Astrocyte of the hippocampus (primary cell): ENCODE data around the gene BCAS2.
A peak's percentile ranks its signal among the peaks of the same experiment; 100 is the strongest.
"Not testable (repeated sequence)": the region's sequence is repeated elsewhere in the genome, so short reads cannot be mapped to it uniquely, and the experiment has no call there.

Experiments
- DNase-seq: peaks from one replicate; pipeline ENCODE4 v3.0.0; 2011; ENCODE audit warnings: low read depth, low spot score

BCAS2 gene

DNA sequence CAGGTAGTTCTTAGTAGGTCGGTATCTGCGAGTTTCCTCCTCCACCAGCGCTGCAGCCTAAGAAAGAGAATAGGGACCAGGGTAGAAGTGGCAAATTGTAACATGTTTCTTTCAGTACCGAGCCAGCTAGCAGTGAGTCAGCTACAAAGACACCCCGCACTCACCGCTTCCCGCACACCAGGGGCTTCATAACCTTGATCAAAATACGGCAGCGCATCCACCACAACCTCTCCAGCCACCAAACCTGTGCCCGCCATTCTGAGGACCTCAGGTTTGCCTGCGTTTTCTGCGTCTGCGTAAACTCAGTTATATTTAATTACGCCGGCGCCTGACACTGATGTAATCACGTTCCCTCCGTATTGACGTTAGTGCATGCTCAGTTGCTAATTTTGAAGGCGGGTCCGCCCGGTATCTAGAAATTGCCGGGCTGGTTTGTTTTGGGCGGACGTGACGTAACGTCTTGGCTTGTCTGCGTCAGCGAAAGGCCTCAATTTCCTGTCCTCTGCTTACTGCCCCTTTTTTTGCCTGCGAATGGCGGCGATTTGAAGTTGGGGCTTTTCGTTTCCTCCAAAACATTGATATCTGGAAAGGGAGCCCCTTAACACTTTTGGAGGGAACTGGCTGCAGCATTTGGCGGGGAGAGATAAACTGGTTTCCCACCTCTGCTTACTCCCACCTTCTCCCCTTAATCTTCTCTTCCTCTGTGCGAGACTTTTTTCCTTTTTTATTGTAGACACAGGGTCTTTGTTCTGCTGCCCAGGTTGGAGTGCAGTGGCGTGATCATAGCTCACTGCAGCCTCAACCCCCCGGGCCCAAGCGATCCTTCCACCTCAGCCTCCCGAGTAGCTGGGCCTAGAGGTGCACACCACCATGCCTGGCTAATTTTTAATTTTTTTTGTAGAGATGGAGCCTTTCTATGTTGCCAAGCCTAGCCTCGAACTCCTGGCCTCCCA lies at the start of gene BCAS2:
TSS of gene BCAS2 (minus strand) at position 281 of the 953 bp plus-strand sequence. CDS start at position 257, 24 bp downstream.
- peak; percentile 99 for DNase-seq

DNA sequence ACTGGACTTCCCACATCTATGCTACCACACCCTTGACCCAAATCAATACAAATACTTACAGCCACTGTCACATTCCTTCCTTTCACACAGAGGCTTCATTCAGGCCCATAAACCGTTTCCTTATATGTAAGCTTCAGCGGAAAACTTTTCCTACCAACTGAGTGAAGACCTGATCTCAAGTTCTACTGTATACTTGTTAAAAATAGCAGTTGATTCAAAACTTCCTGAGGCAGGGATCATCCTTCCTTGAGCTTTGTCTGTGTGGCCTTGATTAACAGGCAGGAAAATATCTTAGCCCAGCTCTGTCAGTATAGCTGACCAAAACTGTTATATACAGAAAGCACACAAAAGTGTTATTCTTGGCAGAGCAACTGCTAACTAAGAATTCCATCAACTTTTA lies 45.7 kb upstream of the BCAS2 start:
- DNase-seq: peak; percentile 14

DNA sequence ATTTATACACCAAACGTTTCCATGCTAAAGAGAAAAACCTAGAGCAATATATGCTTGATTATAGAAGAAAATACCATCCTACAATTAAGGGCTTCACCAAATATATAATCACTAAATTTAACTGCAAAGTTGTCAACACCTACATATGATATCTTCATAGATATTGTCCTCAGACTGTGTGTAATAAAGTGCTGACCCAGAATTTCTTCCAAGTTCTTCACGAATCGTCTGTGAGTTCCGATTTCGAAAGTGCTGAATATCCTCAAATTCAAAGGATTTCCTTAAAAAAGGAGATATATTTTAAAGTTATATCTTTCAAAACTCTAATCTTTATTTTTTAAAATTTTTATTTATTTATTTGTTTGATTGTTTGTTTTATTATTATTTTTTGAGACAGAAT lies 41.9 kb upstream of the BCAS2 start:
- DNase-seq: no peak

DNA sequence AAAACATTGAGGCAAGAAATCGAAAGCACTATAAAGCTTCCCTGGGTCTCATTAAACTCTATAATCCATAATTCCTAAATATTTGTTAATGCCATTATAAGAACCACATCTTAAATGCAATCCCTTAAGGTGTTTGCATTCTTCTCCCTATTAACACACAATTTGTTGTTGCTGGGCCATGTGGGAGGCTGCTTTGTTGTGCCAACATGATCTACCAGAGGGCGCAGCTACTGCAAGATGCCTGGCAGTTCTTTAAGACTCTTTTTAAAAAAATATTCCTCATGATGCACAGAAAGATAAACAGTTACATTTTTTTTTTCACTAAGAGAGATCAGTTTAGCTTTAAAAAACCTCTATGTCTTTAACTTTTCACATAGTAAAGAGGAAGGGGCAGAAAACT lies 39.0 kb upstream of the BCAS2 start:
- DNase-seq: no peak

DNA sequence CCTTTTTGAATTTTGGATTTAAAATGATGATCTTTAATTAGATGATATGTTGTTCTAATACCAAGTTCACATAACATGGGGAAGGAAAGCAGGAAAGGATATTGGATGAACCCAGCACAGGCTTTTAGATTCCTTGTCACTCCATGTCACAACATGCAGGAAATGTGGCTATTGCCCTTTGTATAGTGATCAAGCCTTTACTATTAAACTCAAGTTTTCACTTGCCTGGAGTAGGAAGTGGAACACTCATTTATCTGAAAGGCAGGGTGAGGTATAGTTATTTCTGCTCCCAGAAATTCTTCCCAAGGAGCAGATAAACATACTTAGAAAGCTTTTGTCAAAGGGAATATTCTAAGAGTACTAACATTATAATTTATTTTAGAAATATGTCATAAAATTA lies 37.2 kb upstream of the BCAS2 start:
- DNase-seq: no peak

DNA sequence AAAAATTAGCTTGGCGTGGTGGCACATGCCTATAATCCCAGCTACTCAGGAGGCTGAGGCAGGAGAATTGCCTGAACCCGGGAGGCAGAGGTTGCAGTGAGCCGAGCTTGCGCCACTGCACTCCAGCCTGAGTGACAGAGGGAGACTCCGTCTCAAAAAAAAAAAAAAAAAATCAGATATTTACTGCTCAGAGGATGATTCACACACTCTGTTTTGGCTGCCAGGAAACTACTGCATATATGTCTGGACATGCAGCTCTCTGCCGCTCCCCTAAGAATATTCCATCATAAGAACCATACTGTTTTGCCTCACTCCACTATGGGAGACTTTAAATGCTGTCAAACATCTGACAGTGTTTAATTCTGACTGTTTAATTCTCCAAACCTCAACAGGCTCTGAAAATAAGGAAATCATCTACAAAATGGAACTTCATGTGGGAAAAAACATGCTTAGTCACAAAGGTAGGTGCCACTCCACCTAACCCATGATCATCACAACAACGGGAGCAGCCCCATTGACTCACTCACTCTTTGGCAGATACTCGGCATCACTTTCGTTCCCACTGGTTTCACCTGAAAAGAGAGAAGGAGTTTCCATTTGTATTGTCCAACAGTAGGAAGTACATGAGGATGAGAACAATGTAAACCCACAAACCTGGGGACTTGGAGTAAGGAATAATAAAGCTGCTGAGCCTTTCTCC lies 29.3 kb upstream of the BCAS2 start:
- DNase-seq: peak; percentile 8

DNA sequence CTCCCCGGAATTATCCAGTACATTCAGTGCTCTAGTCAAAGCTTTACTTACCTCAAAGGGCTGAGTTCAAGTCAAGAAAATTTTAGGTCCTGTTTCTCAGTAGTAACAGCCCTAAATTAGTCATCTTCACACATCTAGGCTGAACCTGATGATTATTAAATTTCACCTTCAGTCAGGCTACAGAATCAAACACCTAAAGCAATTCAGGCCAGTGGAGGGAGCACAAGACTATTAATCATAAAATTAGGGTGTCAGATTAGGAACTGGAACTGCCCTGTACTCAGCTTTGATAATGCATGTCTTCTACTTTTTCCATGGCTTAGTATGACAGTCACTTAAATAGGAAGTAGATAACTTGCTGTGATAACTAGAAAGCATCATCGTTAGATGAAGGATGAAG lies 28.4 kb upstream of the BCAS2 start:
- no peak for DNase-seq

DNA sequence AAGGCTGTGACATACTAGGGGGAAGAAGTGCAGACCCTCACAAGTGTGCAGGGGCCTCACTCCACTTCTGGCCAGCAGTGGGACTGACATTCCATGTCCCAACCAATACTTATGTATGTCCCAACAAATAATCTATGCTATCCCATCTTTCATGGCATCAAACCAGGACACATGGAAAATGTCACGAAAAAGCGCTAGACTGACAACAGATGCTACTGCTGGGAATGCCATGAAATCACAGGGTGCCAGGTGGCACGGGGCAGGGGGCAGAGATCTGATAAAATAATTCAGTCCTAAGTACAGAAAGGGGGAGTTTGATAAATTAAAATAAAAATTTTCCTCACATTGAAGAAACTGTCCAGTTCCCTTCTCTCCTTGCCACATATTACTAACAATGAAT lies 27.6 kb upstream of the BCAS2 start:
- DNase-seq: no peak

DNA sequence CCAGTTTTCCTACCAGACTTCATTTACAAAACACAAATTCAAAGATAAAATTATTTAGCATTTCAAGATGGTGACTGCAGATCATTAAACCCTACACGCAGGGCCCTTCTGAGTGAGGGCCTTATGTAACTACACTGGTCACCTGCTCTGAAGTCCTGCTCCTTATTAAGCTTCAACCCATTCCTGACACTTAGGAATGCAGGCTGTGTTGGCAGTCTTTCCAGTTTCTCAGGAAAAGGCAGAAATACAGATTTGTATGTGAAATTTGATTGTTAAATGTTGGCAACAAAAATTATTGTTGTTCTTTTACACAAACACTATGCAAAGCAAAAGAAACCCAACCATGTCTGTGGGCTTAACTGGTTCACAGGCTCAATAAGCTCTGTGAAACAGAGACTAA lies 25.8 kb upstream of the BCAS2 start:
- peak; percentile 6 for DNase-seq

DNA sequence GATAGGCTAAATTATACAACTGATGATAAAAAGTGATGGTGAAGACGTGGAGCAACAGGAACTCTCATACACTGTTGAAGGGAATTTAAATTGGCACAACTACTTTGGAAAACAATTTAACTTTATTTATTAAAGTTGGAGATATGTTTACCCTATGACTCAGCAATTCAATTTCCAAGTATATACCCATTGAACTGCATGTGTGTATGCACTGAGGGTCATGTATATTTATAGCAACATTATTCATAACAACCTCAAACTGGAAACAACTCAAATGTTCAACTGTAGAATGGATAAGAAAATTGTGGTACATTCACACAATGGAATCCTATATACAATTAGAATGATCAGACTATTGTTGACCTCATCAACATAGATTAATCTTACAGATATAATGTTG lies 16.5 kb upstream of the BCAS2 start:
- no peak for DNase-seq

DNA sequence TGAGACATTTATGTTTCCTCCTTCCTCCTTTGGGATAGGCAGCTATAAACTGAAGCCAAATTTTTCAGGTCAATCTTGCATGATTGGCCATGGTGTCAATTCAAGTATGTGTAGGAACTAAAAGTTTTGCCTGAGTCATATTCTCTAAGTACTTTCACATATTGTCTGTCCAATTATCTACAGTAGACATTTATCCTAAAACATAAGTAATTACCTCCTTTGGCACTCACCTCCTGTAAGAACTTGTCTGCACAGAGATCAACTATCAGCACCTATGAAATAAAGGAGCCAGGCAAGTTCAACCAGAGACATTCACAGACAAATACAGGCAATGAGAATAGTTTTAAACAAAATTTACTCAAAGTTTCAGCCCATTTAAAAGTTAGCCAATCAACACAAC lies 14.2 kb upstream of the BCAS2 start:
- no peak for DNase-seq

DNA sequence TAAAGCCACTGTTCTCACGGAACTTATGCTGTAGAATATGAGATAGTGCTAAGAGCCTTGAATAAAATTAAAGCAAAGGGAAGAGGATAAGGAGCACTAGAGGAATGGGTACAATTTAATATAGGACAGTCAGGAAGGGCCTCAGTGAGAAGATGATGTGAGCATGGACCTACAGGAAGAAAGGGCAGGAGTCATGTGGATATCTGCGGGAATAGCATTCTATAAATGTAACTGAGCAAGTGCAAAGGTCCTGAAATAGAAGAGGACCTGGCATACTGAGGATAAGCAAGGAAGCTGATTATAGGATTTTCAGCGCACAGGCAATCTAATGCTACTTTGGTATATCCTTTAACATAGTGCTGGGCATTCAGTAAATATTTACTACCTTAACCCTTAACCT lies 12.6 kb upstream of the BCAS2 start:
- DNase-seq: no peak

DNA sequence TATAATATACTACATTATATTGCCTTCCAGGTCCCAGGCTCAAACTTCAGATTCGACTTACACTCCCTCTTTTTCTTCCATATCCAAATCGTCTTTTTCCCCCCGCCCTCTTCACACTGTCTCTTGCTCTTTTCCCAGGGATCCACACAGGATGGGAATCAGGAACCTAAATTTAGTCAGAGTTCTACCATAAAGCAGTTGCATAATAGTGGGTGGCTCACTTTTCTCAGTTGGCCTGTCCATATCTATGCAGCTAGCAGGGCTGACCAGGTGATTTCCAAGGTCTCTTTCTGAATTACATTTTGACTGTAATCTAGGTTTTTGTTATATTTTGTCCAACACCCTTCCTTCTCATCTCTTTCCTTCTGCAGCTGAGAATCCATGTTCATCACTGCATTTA lies 7.7 kb upstream of the BCAS2 start:
- DNase-seq: no peak

DNA sequence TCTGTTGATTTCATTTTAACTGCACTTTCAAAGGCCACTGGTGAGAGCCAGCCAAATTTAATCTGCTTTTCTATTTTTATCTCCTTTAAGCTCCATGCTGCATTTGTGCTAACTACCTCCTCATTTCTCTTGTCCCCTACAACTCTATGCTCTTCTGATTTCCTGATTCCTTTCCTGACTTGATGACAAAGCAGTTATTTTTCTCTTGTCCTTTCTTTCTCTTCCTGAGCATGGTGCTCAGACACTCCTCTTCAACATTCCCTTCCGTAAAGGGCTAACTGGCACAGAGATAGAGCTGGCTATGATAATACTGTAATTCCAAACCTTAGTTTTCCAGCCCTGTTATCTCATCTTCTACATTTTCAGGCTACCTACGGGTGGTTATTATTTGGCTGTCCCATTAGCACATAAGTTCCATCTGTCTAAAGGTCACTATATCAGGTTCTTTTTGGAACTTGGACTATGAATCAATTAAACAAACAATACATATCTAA lies 6.8 kb upstream of the BCAS2 start:
- DNase-seq: no peak

DNA sequence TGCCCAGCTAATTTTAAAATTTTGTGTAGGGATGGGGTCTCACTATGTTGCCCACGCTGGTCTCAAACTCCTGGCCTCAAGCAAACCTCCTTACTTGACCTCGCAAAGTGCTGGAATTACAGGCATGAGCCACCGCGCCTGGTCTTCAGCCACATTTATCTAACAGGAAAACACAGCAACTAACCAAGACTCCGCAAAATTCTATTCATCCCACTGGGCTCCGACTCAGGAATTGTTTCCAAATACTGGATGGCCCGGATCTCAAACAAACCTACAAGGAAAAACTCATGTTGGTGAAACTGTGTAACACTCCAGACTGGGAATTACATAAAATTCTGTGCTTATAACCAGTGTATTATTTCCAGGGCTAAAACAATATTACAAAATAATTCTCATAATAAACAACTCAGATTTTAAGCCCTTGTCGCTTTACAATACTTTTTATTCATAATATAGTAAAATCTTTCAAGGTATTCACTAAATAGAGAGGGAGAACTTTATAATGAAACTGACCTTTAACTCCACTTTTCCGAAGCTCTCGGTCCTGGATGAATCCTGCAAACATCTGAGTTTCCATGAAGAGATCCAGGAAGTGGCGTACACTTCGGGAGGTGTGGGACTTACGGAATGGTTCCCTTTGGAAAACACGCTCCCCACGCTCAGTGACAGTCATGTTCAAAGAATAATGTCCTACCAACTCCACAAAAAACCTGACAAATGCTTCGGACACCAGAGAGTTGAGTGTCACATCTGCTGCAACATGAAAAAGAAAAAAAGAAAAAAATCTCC lies 6.0 kb upstream of the BCAS2 start:
- DNase-seq: no peak

DNA sequence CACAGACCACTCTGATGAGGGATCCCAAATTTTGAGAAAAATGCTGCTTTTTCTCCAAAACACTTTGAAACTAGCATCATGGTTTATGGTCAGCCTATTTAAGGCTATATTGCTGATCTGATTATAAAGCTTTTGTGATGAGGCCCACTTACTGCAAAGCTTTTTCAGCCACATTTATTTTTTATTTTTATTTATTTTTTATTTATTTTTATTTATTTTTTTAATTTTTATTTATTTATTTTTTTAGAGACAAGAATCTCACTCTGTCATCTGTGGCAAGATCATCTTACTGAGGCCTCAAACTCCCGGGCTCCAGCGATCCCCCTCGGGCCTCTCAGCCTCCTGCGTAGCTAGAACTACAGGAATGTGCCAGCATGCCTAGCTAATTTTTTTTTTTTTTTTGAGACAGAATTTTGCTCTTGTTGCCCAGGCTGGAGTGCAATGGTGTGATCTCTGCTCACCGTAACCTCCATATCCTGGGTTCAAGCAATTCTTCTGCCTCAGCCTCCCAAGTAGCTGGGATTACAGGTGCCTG lies 5.2 kb upstream of the BCAS2 start:
- DNase-seq: no peak

DNA sequence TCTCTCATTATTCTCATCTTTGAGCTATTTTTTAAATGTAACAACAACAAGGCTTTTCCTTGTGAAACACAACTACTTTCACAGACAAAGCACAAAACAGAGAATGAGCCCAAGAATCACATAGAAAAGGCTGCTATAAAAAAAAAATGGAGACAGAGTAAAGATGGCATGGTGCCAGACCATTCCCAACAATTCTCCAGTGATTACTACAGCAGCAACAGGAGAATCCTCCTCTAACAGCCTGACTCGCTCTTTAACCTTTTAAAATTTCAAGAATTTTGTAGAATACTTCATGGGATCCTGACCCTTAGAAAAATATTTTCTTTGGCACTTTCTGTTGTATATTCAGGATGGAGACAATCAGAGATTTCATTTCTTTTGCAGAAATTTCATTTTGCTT lies 3.8 kb upstream of the BCAS2 start:
- peak; percentile 5 for DNase-seq

DNA sequence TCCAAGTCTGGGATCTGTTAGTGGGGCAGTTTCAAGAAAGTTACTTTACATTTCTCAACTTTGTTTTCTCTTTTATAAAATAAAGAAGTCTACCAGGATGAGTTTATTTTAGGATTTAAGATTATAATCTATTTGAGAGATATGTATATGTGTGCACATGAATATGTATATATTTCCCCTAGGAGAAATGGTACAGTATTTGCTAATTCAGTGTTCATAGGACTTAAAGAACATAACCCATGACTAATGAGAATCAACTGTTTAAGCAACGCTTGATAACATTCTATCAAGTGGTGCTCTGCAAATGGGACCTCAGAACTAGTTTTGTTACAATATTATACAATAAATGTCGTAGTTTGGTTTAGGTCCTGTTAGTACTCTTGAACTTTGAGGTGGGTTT lies 7.0 kb downstream of the BCAS2 start:
- no peak for DNase-seq

DNA sequence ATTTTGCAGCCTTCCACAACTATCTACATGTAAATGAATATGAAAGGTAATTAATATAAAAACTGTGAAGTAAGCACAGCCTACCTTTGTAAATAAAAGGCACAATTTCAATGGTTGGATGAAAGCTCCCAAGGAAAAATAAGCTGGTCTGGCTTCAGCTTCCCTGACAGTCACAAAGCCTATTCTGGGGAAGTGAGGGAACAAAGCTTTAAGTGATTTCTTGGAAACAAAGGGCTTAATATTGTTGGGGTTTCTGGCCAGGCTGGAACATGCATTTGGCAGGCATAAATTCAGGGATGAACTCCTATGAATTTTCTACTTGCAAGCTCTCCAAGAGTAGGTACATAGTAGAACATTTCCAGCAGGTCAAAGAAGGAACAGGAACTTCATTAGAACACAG lies 17.3 kb downstream of the BCAS2 start:
- no peak for DNase-seq

DNA sequence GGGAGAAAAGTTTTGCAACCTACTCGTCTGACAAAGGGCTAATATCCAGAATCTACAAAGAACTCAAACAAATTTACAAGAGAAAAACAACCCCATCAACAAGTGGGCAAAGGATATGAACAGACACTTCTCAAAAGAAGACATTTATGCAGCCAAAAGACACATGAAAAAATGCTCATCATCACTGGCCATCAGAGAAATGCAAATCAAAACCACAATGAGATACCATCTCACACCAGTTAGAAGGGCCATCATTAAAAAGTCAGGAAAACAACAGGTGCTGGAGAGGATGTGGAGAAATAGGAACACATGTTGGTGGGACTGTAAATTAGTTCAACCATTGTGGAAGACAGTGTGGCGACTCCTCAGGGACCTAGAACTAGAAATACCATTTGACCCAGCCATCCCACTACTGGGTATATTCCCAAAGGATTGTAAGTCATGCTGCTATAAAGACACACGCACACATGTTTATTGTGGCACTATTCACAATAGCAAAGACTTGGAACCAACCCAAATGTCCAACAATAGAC lies 18.4 kb downstream of the BCAS2 start:
- not testable (repeated sequence) for DNase-seq

DNA sequence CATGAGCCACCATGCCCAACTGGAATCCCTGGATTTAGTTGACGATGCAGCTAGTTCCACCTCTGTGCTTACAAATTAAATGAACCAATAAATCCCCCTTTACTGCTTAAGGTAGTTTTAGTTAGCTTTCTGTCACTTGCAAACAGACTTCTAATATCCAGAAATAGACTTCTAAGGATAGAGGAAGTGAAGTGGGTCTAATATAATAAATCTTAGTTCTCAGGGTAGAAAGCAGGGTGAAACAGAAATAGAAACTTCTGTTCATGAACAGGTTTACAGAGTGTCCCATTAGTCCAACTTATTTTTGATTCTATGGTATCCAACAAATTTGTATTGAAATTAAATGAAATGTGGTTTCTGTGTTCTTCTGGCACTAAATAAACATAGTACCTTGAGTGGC lies 20.1 kb downstream of the BCAS2 start:
- no peak for DNase-seq
